HG03442 (cell line): ENCODE measurements around the gene TUBB4B.
"Not testable (repeated sequence)": the region's sequence is repeated elsewhere in the genome, so short reads cannot be mapped to it uniquely, and the experiment has no call there.

Source experiments
- ATAC-seq: cut with Tn5 transposase; IDR thresholded peaks from one replicate; pipeline ENCODE4 v1.9.1; 2021; ENCODE audit warnings: mild to moderate bottlenecking, moderate library complexity; ENCODE audit not compliant: unreplicated experiment

TUBB4B gene

DNA sequence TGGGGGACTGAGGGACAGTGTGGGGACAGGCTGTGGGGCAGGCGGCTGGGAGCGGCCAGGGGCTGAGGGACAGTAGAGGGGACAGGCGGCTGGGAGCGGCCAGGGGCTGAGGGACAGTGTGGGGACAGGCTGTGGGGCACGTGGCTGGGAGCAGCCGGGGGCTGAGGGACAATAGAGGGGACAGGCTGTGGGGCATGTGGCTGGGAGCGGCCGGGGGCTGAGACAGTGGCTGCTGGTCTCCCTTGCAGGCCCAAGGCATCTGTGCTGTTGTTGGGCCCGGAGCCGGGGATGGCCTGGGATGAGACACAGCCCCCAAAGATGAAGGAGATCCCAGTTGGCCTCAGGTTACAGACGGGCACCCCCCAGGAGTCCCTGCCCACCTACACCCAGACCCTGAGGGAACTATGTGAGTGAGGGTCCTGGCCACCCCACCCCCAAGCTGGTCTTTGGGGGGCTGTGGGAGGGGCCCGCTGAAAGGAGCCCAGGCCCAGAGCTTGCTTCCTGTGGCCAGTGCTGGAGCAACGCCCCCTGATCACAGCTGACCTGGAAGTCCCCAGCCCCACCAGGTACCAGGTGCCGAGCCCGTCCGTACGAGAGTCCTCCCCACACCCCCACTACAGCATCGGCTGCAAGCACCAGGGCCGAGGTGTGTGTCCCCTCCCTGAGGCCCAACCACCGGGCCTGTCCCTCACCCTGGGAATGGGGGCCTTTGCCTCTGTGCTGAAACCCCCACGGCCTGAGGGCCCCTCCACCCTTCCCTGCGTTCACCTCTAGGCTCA is 10.6 kb downstream of the TUBB4B start:
- ATAC-seq: no peak

DNA sequence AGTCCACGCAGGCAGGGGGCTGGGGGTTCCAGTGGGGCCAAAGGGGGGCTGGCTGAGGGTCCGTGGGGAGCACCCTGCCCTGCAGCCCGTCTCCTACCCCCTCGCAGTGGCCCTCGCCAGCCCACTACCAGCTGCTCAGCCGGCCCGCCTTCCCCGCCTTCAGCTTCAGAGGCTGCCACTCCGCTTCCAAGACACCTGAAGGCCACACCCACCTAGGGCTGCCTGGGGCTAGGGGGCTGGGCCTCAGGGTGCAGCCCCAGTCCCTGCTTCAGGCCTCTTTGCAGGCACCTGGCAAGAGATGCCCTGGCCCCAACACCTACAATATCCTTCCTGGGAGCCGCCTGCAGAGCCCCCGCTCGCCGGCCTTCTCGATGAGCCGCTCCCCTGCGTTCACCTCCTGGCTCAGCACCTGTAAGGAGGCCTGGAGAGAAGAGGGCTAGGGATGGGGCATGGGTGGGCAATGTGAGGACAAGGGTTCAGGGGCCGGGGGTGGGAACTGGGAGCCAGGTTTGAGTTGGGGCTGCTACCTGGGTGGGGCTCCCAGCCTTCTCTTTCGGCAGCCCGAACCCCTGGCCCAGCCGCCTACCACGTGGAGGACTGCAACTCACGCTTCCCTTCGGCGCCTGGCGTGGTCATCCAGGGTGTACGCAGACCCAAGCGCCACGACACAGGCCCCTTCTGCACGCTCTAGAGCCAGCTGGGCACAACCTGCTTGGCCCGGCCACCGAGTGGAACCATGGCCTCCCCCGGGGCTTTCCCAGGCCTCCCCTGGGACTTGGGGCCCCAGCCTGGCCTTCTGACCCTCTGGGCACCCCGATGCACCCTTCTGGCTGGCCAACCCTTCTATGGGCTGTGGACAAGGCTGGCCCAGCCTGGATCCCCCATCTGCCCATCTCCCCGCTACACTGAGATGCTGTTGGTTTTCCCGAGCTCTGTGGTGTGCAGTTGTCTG is 11.7 kb downstream of the TUBB4B start:
- ATAC-seq: no peak

DNA sequence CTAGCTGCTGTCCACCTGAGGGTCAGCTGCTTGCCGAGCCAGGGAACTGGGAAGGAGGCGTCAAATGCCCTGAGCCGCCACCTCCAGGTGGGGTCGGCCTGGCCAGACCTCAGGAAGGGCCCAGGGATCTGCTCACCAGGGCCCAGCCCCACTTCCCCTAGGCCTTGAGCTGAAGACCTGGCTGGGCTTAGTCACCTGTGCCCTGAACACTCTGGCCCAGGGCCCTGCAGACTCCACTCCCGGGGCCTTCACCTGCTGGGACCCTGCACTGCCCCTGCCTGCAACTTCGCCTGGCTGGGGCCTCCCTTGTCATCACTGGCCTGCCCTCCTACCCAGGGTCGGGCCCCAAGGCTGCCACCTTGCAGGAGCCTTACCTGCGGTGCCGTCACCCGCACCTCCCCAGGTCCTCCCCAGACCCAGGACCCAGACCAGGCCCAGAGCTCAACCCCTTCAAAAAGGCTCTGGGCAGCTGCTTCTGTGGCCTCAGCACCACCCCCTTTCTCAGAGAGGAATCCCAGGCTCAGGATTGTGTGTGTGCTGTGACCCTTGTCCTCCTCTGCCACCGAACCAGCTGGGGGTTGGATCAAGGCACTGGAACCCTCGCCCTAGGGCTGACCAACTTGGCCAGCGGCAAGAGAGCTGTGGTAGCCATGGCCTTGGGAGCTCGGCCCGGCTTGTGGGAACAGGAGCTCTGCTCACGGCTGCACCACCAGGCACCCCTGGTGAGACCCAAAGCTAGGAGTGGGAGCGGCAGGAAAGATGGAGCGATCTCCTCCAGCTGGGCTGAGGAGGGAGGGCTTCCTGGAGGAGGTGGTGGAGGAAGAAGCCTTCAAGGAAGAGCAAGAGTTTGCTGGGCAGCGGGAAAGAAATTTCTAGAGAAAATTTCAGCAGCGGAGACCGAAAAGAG is 12.9 kb downstream of the TUBB4B start:
- no peak for ATAC-seq

DNA sequence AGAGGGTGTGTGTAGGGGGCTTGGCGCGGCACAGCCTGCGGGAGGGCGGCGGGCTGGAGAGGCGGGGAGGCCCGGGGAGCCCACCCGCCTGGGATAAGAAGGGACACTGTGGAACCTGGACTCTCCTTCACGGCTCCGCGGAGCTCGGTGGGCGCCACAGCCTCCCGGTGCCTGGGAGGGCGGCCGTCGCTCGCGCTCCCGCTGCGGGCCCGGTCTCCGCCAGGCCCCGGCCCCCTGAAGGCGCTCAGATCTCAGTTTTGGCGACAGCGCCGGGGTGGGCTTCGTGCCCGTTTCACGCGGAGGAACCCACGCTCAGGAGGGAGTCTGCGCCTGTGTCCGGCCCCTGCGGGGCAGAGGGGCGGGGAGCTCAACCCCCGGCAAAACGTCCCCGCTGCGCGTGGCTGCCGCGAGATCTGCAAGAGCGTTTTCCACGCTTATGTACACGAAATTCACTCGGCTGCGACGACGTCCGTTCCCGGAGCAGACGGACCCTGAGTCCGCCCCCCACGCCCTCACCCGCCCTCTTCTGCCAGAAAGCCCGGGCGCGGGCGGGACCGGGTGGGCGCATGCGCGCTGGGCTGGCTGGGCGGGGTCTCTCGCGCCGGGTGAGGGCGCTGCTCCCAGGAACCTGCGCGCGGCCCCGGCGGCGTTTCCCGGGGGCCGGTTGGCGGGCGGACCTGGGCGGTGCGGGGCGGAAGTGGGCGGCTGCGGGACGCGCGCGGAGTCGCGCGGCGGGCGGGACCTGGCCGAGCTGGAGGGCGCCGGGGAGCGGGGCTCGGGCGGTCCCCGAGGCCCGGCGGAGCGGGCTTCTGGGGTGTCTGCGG is 13.7 kb downstream of the TUBB4B start, which contains the start of gene NELFB:
TSS of gene NELFB (plus strand) at position 704 of the 824 bp plus-strand sequence.
- ATAC-seq: peak; percentile 69

DNA sequence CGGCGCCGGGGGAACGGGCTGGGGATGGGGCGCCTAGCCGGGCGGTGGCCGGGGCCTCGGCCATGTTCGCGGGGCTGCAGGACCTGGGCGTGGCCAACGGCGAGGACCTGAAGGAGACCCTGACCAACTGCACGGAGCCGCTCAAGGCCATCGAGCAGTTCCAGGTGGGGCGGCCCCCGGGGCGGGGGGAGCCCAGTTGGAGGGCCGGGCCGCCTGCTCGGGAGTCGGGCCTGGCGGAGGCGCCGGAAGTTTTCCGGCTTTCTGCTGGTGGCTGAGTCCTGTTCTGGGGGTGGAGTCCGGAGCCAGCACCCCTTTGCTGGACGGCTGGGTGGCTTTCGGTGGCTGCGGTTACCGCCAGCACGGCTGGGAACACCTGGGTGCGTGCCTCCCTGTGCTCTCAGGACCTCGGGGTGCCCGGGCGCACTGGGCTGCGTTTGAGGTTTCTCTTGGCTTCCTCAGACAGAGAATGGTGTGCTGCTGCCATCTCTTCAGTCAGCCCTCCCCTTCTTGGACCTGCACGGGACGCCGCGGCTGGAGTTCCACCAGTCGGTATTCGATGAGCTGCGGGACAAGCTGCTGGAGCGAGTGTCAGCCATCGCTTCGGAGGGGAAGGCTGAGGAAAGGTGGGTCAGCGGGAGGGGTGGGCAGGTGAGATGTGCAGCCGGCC is 14.5 kb downstream of the TUBB4B start:
- no peak for ATAC-seq

DNA sequence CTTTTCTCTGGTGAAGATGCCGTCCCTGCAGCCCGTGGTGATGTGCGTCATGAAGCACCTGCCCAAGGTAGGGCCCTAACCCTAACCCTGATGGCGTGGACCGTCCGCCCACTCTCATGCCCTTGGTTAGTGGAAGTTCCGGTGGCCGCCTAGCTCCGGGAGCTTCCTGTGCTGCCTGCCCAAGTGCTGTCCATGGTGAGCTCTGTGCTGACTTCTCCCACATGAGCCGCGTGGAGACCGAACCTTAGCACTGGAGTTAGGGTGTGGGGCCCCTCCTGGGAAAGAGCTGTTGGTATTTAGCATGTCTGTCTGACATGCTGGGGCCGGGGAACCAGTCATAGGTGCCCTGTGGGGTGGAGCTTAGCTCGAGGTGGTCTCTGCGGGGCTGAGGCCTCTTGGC is 15.3 kb downstream of the TUBB4B start:
- ATAC-seq: no peak

DNA sequence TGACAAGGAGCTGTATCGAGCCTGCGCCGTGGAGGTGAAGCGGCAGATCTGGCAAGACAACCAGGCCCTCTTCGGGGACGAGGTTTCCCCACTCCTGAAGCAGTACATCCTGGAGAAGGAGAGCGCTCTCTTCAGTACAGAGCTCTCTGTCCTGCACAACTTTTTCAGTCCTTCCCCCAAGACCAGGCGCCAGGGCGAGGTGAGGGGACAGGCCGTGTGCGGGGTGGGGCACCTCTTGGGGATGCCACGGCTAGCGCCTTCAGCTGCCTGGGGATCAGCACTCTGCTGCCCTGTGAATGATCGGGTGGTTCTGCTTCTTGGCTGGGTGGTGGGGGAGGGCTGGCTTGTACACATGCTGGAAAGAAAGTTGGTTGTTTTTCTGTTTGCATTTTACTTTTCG is 15.8 kb downstream of the TUBB4B start:
- ATAC-seq: no peak

DNA sequence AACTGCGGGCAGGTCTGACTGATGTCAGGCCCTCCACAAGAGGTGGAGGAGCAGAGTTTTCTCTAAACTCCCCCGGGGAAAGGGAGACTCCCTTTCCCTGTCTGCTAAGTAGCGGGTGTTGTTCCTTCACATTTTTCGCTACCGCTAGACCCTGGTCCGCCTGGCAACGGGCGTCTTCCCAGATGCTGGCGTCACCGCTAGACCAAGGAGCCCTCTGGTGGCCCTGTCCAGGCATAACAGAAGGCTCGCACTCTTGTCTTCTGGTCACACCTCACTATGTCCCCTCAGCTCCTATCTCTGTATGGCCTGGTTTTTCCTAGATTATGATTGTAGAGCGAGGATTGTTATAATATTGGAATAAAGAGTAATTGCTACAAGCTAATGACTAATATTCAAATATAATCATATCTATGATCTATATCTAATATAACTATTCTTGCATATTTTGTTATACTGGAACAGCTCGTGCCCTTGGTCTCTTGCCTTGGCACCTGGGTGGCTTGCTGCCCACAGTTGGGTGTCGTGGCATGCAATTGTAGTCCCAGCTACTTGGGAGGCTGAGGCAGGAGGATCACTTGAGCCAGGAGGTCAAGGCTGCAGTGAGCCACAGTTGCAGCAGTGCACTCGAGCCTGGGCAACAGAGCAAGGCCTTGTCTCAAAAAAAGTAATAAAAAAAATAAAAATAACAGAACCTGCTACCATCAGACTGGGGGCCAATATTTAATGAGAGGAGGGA is 21.3 kb downstream of the TUBB4B start:
- ATAC-seq: not testable (repeated sequence)

DNA sequence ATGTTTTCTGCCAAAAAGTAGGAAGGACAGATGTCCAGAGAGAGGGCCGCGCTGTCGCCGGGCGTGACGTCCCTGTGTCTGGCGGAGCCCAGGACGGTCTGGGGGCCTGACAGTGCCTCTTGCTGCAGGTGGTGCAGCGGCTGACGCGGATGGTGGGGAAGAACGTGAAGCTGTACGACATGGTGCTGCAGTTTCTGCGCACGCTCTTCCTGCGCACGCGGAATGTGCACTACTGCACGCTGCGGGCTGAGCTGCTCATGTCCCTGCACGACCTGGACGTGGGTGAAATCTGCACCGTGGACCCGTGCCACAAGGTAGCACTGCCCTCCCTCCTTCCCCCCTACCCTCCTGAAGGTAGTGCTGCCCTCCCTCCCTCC is 21.8 kb downstream of the TUBB4B start:
- no peak for ATAC-seq

DNA sequence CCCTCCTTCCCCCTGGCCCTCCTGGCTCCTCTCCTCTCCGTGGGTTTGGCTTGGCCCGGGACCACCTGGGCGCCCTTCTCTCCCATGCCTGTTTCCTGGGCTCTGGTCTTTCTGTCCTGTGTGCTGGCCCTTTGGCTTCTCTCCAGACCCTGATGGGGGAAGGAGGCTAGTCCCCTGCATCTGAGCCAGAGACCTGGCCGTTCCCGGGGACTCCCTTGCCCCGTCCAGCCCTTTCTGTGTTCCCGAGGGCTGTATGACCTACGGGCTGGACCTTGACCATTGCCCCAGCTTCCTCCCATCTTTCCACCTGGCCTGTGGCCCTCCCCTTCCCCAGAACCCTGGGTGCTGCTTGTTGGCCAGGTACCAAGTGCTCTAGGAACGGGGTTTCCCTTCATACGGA is 22.4 kb downstream of the TUBB4B start:
- no peak for ATAC-seq

DNA sequence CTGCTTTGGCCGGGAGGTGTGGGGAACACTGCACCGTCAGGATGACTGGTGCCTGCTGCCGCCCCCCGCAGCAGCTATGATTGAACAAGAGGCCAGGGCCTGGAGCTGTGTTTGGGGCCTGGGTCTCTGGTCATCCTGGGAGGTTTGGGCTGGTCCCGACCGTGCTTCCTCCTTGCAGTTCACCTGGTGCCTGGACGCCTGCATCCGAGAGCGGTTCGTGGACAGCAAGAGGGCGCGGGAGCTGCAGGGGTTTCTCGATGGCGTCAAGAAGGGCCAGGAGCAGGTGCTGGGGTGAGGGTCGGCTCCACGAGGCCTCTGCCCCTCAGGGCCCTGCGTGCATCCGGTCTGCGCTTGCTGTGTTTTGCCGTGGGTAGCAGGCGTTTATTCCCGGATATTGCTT is 23.0 kb downstream of the TUBB4B start:
- ATAC-seq: no peak

DNA sequence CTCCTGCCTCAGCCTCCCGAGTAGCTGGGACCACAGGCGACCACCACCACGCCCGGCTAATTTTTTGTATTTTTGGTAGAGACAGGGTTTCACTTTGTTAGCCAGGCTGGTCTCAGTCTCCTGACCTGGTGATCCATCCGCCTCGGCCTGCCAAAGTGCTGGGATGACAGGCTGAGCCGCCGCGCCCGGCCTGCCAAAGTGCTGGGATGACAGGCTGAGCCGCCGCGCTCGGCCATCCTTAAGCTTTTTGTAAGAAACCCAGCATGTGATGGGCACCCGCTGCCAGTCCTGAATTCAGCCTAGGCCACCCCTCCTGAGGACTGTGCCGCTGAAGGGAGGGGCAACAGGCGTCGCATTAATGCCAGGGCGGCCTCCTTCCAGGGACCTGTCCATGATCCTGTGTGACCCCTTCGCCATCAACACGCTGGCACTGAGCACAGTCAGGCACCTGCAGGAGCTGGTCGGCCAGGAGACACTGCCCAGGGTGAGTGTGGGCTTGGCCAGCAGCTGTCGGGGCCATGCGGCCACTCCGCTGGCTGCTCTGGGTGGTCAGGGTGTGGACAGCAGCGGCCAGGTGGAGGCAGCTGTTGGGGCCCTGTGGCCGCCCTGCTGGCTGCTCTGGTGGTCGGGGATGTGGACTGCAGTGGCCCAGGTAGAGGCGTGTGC is 24.5 kb downstream of the TUBB4B start:
- no peak for ATAC-seq

DNA sequence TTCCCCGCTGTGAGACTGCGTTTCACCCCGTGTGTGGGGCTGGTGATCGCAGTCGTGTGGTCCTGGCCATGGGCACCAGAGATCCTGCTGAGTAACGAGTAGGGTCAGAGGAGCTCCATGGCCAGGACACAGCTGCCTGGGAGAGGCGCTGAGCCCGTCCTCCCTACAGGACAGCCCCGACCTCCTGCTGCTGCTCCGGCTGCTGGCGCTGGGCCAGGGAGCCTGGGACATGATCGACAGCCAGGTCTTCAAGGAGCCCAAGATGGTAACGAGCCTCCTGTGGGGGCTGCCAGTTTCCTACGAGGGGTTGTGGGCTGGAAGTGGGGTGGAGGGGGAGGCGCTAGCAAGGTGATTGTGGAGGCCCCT is 25.1 kb downstream of the TUBB4B start:
- ATAC-seq: no peak

DNA sequence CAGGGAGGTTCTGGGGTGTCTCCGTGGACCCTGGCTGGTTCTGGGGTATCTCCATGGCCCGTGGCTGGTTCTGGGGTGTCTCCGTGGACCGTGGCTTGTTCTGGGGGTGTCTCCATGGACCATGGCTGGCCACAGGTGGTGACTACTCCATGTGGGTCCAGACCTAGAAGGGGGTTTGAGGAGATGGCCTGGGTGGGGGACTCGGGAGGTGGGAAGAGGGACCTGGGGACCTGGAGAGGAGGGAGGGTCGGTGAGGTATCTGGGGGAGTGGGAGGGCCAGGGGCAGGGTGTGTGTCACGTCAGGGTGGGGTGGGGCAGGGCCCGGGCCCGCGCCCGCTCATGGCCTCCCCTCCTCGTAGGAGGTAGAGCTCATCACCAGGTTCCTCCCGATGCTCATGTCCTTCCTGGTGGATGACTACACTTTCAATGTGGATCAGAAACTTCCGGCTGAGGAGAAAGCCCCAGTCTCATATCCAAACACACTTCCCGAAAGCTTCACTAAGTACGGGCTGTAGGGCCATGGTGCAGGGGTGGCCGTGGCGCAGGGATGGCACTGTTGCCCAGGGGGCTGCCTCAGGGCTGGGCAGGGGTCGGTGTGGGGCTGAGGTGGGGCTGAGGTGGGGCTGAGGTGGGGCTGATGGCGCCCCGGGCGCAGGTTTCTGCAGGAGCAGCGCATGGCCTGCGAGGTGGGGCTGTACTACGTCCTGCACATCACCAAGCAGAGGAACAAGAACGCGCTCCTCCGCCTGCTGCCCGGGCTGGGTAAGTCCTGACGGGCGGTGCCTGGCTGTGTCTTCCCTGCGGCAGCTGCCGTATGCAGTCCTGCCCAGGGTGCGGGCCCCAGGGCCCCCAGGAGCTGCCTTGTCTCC is 25.7 kb downstream of the TUBB4B start:
- ATAC-seq: no peak

DNA sequence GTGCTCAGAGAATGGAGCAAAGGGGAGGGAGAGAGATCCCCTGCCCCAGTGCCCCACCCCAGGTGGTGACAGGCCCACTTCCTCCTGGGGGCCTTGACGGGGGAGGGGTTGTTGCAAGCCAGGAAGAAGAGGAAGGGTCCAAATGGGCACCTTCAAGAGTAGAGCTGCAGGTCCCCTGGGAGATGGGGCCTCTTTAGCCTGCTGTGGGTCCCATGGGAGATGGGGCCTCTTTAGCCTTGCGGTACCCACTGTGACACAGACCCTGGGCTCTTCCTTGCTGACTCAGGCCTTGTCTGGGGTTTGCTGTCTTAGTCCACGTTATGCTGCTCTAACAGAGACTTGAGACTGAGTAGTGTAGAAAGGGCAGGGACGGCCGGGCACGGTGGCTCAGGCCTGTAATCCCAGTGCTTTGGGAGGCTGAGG is 26.9 kb downstream of the TUBB4B start:
- no peak for ATAC-seq

DNA sequence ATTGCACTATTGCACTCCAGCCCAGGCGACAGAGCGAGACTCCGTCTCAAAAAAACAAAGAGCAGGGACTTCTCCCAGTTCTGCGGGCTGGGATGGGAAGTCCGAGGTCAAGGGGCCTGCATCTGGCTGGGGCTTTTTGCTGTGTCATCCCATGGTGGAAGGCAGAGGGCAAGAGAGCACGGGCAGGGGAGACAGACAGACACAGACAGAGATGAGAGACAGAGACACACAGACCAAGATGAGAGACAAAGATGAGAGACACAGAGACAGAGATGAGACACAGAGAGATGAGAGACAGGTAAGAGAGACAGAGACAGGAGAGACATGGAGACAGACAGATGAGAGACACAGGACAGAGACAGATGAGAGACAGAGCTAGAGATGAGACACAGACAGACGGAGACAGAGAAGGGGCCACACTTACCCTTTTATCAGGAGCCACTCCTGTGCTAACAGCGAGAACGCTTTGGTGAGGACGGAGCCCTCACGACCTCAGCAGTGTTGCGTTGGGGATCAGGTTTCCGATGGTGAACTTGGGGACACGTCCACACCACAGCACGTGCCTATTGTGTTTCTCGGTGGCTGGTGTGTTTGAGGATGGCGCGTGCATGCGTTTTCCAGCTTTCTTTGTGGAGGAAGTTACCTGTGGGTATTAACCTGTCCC is 27.6 kb downstream of the TUBB4B start:
- ATAC-seq: no peak

DNA sequence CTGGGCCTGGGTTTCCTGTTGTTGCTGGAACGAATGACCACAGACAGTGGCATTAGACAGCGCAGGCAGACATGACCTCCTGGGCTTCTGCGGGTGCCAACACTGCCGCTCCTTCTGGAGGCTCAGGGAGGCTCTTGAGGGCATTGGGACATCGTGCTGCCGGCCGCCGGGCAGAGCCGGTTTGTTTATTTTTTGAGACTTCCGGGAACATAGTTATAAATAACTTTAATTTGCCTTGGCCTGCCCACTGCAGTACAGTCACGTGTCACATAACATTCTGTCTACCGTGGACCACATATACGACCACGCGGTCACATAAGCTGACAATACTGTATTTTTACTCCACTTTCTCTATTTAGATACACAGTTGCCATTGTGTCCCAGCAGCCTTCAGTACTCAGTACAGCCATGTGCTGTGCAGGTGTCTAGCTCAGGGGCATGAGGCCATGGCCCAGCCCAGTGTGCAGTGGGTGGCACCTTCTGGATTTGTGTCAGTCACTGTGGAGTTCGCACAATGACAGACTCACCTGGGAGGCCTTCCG is 28.2 kb downstream of the TUBB4B start:
- no peak for ATAC-seq
